Liver (tissue), 9 donors: ENCODE measurements around the gene PDLIM4. TPM values are rescaled to one million over a fixed set of nuclear protein-coding genes. Genes with fewer than 3 reads are reported as not detected.

ENCODE experiments used
- DNase-seq: peaks from one replicate; pipeline ENCODE4 v3.0.0-alpha.2; 2017; ENCODE audit warnings: low spot score
- H3K27ac ChIP-seq, 2 donors: one replicate each; pipeline ENCODE4 v1.7.0; 2013; ENCODE audit warnings: inconsistent platforms in 2 of 2, low read length in 2 of 2, control low read depth in 1 of 2, low read depth in 1 of 2, mild to moderate bottlenecking in 1 of 2
- H3K27me3 ChIP-seq, 4 donors: one replicate each; pipeline versions ENCODE4 v1.6.1 to v1.7.0; 2013; ENCODE audit warnings: low read length in 3 of 4, inconsistent platforms in 1 of 4, mild to moderate bottlenecking in 1 of 4, moderate library complexity in 1 of 4; ENCODE audit not compliant: control insufficient read depth in 4 of 4, insufficient read depth in 4 of 4
- H3K36me3 ChIP-seq, 4 donors: one replicate each; pipeline versions ENCODE4 v1.6.1 to v1.7.0; 2013; ENCODE audit warnings: low read length in 3 of 4, mild to moderate bottlenecking in 3 of 4, low read depth in 1 of 4, moderate library complexity in 1 of 4; ENCODE audit not compliant: control insufficient read depth in 4 of 4, insufficient read depth in 3 of 4
- H3K4me1 ChIP-seq, 4 donors: one replicate each; pipeline versions ENCODE4 v1.6.1 to v1.7.0; 2013; ENCODE audit warnings: low read length in 3 of 4, mild to moderate bottlenecking in 3 of 4, moderate library complexity in 1 of 4; ENCODE audit not compliant: control insufficient read depth in 4 of 4, insufficient read depth in 4 of 4
- H3K4me3 ChIP-seq, 3 donors: one replicate each; pipeline versions ENCODE4 v1.6.1 to v1.7.0; 2013; ENCODE audit warnings: low read length in 3 of 3, control low read depth in 1 of 3, low read depth in 1 of 3, mild to moderate bottlenecking in 1 of 3
- H3K9ac ChIP-seq, 2 donors: one replicate each; pipeline ENCODE4 v1.7.0; 2013; ENCODE audit warnings: low read length in 2 of 2, mild to moderate bottlenecking in 2 of 2, moderate library complexity in 2 of 2, control low read depth in 1 of 2, low read depth in 1 of 2
- H3K9me3 ChIP-seq, 4 donors: one replicate each; pipeline versions ENCODE4 v1.6.1 to v1.7.0; 2013; ENCODE audit warnings: low read length in 3 of 4; ENCODE audit not compliant: control insufficient read depth in 4 of 4
- EGR1 ChIP-seq, 2 donors: IDR thresholded peaks; 2 replicates each; pipeline ENCODE4 v1.6.1; 2016 to 2018; ENCODE audit warnings: antibody characterized with exemption in 2 of 2, low read depth in 2 of 2
- FOXA1 ChIP-seq: IDR thresholded peaks from 2 replicates; pipeline ENCODE4 v1.6.1; 2016; ENCODE audit warnings: antibody characterized with exemption
- FOXA2 ChIP-seq: IDR thresholded peaks from 2 replicates; pipeline ENCODE4 v1.6.1; 2016; ENCODE audit warnings: antibody characterized with exemption
- GABPA ChIP-seq, 2 donors: IDR thresholded peaks in 1 of 2; conservative IDR thresholded peaks in 1 of 2; 2 replicates each; pipeline ENCODE4 v1.6.1; 2016; ENCODE audit warnings: antibody characterized with exemption in 2 of 2, mild to moderate bottlenecking in 1 of 2, moderate library complexity in 1 of 2
- HNF4A ChIP-seq, 2 donors: conservative IDR thresholded peaks; 2 replicates each; pipeline ENCODE4 v1.6.1; 2016; ENCODE audit warnings: antibody characterized with exemption in 2 of 2, mild to moderate bottlenecking in 2 of 2
- HNF4G ChIP-seq: IDR thresholded peaks from 2 replicates; pipeline ENCODE4 v1.6.1; 2016; ENCODE audit warnings: antibody characterized with exemption
- JUND ChIP-seq, 2 donors: IDR thresholded peaks; 2 replicates each; pipeline ENCODE4 v1.6.1; 2016; ENCODE audit warnings: antibody characterized with exemption in 2 of 2
- NR2F2 ChIP-seq: IDR thresholded peaks from 2 replicates; pipeline ENCODE4 v1.6.1; 2016; ENCODE audit warnings: antibody characterized with exemption
- RAD21 ChIP-seq, 2 donors: IDR thresholded peaks; 2 replicates each; pipeline ENCODE4 v1.6.1; 2016; ENCODE audit warnings: antibody characterized with exemption in 2 of 2, mild to moderate bottlenecking in 2 of 2
- RXRA ChIP-seq, 2 donors: IDR thresholded peaks; 2 replicates each; pipeline ENCODE4 v1.6.1; 2017 to 2018; ENCODE audit warnings: antibody characterized with exemption in 2 of 2, mild to moderate bottlenecking in 1 of 2
- SP1 ChIP-seq: IDR thresholded peaks from 2 replicates; pipeline ENCODE4 v1.6.1; 2018; ENCODE audit warnings: antibody characterized with exemption, mild to moderate bottlenecking
- TAF1 ChIP-seq: conservative IDR thresholded peaks from 2 replicates; pipeline ENCODE4 v1.6.1; 2016; ENCODE audit warnings: antibody characterized with exemption, mild to moderate bottlenecking
- YY1 ChIP-seq: IDR thresholded peaks from 2 replicates; pipeline ENCODE4 v1.6.1; 2016; ENCODE audit warnings: antibody characterized with exemption, mild to moderate bottlenecking
- WGBS: extraction: QIAGEN DNeasy Blood & Tissue Kit; methylation state at CpG from one replicate; pipeline ENCODE4 v1.1.7; 2013; 5-methylcytosine and 5-hydroxymethylcytosine counted together
- polyA plus RNA-seq, 2 donors: library from polyadenylated mRNA; stranded (reverse) in 1 of 2; unstranded in 1 of 2; fragments of 200-250 nt in 1 of 2; fragments of >200 nt in 1 of 2; fragmentation: Nextera tagmentation in 1 of 2; extraction: Ambion mirVana in 1 of 2; gene quantifications; one replicate each; pipeline versions ENCODE4 v1.2.1 to v1.2.3, GENCODE V29; 2013 to 2015
- total RNA-seq, 2 donors: library from RNA; depleted of rRNA; stranded (reverse); fragments of >200 nt; gene quantifications; one replicate each; pipeline ENCODE4 v1.2.3, GENCODE V29; 2014
- TF ChIP-seq, protein P1 (sequence below): IDR thresholded peaks from 2 replicates; pipeline ENCODE4 v1.6.1; 2016; ENCODE audit warnings: antibody characterized with exemption
- TF ChIP-seq, protein P2 (sequence below): fragments of 150-350 bp; IDR thresholded peaks from 2 replicates; pipeline ENCODE4 v1.5.1; 2017; ENCODE audit warnings: improper control_type of control experiment, low read depth, low read length; ENCODE audit not compliant: missing input control
- TF ChIP-seq, protein P3 (sequence below): IDR thresholded peaks from 2 replicates; pipeline ENCODE4 v1.6.1; 2016; ENCODE audit warnings: antibody characterized with exemption
- TF ChIP-seq, protein P4 (sequence below): IDR thresholded peaks from 2 replicates; pipeline ENCODE4 v1.6.1; 2016; ENCODE audit warnings: antibody characterized with exemption
- TF ChIP-seq, protein P5 (sequence below): IDR thresholded peaks from 2 replicates; pipeline ENCODE4 v1.6.1; 2016; ENCODE audit warnings: antibody characterized with exemption, mild to moderate bottlenecking
- donor health status: healthy.
- donor health status: healthy.
- donor health status: healthy.
- donor health status: healthy.
- donor health status: healthy.

The PDLIM4 gene
- total and polyA plus RNA-seq, 4 donors = 0.25 to 0.93 (median 0.65) TPM

DNA sequence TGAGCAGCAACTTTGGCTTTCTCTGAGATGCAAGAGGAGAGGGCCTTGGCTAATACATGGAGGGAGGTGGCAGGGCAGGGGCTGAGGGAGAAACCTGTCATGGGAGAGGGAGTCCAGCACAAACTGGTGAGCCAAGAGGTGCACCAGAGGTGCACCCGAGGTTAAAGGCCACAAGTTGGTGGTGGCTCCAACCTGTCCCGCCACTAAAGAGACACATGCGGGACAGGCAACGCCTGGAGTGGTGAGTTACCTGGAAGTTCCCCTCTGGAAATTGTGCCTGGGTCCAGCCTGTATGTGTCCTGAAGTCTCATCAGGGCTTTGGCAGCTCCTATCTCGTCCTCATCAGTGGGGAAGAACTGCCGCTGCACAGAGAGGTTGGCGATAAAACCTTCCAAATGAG lies 43.8 kb upstream of the PDLIM4 start:
- TF ChIP-seq, protein P1, sequence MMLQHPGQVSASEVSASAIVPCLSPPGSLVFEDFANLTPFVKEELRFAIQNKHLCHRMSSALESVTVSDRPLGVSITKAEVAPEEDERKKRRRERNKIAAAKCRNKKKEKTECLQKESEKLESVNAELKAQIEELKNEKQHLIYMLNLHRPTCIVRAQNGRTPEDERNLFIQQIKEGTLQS = no peak
- TF ChIP-seq JUND (IDR thresholded peaks at IDR 0.05) (no peak), SP1 (no peak), HNF4G (no peak), RAD21 (IDR thresholded peaks at IDR 0.05) (no peak), FOXA2 (no peak), GABPA (IDR thresholded peaks at IDR 0.05 in 1 of 2, conservative IDR thresholded peaks at IDR 0.05 in 1 of 2) (no peak), YY1 (no peak), EGR1 (IDR thresholded peaks at IDR 0.05; ENCODE audit: low read depth in 2 of 2) (no peak), TAF1 (no peak)
- TF ChIP-seq, protein P2, sequence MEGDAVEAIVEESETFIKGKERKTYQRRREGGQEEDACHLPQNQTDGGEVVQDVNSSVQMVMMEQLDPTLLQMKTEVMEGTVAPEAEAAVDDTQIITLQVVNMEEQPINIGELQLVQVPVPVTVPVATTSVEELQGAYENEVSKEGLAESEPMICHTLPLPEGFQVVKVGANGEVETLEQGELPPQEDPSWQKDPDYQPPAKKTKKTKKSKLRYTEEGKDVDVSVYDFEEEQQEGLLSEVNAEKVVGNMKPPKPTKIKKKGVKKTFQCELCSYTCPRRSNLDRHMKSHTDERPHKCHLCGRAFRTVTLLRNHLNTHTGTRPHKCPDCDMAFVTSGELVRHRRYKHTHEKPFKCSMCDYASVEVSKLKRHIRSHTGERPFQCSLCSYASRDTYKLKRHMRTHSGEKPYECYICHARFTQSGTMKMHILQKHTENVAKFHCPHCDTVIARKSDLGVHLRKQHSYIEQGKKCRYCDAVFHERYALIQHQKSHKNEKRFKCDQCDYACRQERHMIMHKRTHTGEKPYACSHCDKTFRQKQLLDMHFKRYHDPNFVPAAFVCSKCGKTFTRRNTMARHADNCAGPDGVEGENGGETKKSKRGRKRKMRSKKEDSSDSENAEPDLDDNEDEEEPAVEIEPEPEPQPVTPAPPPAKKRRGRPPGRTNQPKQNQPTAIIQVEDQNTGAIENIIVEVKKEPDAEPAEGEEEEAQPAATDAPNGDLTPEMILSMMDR = no peak
- TF ChIP-seq, protein P3, sequence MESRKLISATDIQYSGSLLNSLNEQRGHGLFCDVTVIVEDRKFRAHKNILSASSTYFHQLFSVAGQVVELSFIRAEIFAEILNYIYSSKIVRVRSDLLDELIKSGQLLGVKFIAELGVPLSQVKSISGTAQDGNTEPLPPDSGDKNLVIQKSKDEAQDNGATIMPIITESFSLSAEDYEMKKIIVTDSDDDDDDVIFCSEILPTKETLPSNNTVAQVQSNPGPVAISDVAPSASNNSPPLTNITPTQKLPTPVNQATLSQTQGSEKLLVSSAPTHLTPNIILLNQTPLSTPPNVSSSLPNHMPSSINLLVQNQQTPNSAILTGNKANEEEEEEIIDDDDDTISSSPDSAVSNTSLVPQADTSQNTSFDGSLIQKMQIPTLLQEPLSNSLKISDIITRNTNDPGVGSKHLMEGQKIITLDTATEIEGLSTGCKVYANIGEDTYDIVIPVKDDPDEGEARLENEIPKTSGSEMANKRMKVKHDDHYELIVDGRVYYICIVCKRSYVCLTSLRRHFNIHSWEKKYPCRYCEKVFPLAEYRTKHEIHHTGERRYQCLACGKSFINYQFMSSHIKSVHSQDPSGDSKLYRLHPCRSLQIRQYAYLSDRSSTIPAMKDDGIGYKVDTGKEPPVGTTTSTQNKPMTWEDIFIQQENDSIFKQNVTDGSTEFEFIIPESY = no peak
- TF ChIP-seq, protein P4, sequence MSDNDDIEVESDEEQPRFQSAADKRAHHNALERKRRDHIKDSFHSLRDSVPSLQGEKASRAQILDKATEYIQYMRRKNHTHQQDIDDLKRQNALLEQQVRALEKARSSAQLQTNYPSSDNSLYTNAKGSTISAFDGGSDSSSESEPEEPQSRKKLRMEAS = no peak
- H3K27ac ChIP-seq = no peak overlapping the region
- no peak overlapping the region for H3K9ac ChIP-seq
- no peak overlapping the region for H3K4me3 ChIP-seq
- H3K36me3 ChIP-seq = peaks cover 0 to 26% (median 3%) of the 10 kb centered on the region in 4 donors
- no peaks in the 10 kb centered on the region for H3K4me1 ChIP-seq
- WGBS = 96% methylated on average over 7 of the region's 7 CpGs
- H3K9me3 ChIP-seq = no peaks in the 10 kb centered on the region
- H3K27me3 ChIP-seq = no peaks in the 10 kb centered on the region
- no peak for DNase-seq

DNA sequence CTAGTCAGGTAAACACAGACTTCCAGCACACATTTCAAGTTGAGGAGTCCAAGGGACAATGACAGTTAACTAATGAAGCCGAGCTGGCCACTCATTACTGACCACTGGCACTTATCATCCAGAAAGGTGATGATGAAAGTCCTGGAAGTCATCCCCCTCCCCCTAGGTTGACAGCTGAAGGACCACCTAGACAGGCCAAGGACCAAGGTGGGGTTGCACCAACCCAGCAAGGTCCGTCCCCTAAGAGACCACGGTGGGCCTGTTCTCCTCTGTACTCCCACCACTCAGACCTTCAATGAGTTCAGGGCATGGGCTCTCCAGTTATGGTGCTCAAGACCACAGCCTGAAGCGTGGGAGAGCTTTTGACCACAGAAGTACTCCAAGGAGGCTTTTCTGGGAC lies 43.0 kb upstream of the PDLIM4 start:
- no peaks in the 10 kb centered on the region for H3K27me3 ChIP-seq
- H3K9me3 ChIP-seq = no peaks in the 10 kb centered on the region
- no peak overlapping the region for H3K9ac ChIP-seq
- DNase-seq = no peak
- H3K4me1 ChIP-seq = no peaks in the 10 kb centered on the region
- H3K4me3 ChIP-seq = no peak overlapping the region
- WGBS = 93% methylated on average over 4 of the region's 4 CpGs
- H3K36me3 ChIP-seq = peaks cover 0 to 26% (median 3%) of the 10 kb centered on the region in 4 donors
- TF ChIP-seq EGR1 (IDR thresholded peaks at IDR 0.05; ENCODE audit: low read depth in 2 of 2) (no peak), YY1 (no peak), TAF1 (no peak), HNF4A (conservative IDR thresholded peaks at IDR 0.05) (no peak), SP1 (no peak), RXRA (IDR thresholded peaks at IDR 0.05) (no peak), HNF4G (no peak), FOXA2 (no peak), NR2F2 (no peak), RAD21 (IDR thresholded peaks at IDR 0.05) (no peak), FOXA1 (no peak), JUND (IDR thresholded peaks at IDR 0.05) (no peak)
- TF ChIP-seq, protein P1 = no peak
- TF ChIP-seq, protein P5, sequence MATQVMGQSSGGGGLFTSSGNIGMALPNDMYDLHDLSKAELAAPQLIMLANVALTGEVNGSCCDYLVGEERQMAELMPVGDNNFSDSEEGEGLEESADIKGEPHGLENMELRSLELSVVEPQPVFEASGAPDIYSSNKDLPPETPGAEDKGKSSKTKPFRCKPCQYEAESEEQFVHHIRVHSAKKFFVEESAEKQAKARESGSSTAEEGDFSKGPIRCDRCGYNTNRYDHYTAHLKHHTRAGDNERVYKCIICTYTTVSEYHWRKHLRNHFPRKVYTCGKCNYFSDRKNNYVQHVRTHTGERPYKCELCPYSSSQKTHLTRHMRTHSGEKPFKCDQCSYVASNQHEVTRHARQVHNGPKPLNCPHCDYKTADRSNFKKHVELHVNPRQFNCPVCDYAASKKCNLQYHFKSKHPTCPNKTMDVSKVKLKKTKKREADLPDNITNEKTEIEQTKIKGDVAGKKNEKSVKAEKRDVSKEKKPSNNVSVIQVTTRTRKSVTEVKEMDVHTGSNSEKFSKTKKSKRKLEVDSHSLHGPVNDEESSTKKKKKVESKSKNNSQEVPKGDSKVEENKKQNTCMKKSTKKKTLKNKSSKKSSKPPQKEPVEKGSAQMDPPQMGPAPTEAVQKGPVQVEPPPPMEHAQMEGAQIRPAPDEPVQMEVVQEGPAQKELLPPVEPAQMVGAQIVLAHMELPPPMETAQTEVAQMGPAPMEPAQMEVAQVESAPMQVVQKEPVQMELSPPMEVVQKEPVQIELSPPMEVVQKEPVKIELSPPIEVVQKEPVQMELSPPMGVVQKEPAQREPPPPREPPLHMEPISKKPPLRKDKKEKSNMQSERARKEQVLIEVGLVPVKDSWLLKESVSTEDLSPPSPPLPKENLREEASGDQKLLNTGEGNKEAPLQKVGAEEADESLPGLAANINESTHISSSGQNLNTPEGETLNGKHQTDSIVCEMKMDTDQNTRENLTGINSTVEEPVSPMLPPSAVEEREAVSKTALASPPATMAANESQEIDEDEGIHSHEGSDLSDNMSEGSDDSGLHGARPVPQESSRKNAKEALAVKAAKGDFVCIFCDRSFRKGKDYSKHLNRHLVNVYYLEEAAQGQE = no peak
- TF ChIP-seq, protein P3 = no peak
- TF ChIP-seq, protein P4 = no peak
- TF ChIP-seq, protein P2 = no peak
- no peak overlapping the region for H3K27ac ChIP-seq
